Trophoblast cell (in vitro differentiated cells and primary cell): ENCODE measurements around the gene AGBL4.
A peak's percentile ranks its signal among the peaks of the same experiment; 100 is the strongest.

Source experiments
- DNase-seq, 2 donors: peaks; one replicate each; pipeline ENCODE4 v3.0.0-alpha.2; 2016
- H2AFZ ChIP-seq: 2 replicates; pipeline ENCODE4 v1.6.1; 2013; ENCODE audit warnings: low read length, moderate library complexity, mild to moderate bottlenecking; ENCODE audit not compliant: insufficient read depth, poor library complexity
- H2AK5ac ChIP-seq: 2 replicates; pipeline ENCODE4 v1.6.1; 2013; ENCODE audit warnings: mild to moderate bottlenecking, low read length
- H2BK120ac ChIP-seq: 2 replicates; pipeline ENCODE4 v1.6.1; 2013; ENCODE audit warnings: low read length, mild to moderate bottlenecking, moderate library complexity; ENCODE audit not compliant: insufficient read depth, poor library complexity
- H2BK12ac ChIP-seq: 2 replicates; pipeline ENCODE4 v1.6.1; 2013; ENCODE audit warnings: mild to moderate bottlenecking, low read length, moderate library complexity
- H2BK5ac ChIP-seq: 2 replicates; pipeline ENCODE4 v1.6.1; 2013; ENCODE audit warnings: low read length, low read depth, moderate library complexity, mild to moderate bottlenecking; ENCODE audit not compliant: poor library complexity
- H3K14ac ChIP-seq: 2 replicates; pipeline ENCODE4 v1.6.1; 2013; ENCODE audit warnings: mild to moderate bottlenecking, low read length
- H3K18ac ChIP-seq: 2 replicates; pipeline ENCODE4 v1.6.1; 2013; ENCODE audit warnings: mild to moderate bottlenecking, low read length
- H3K23ac ChIP-seq: 2 replicates; pipeline ENCODE4 v1.6.1; 2013; ENCODE audit warnings: low read length
- H3K27ac ChIP-seq: 2 replicates; pipeline ENCODE4 v1.5.1; 2013; ENCODE audit warnings: low read depth, mild to moderate bottlenecking, inconsistent platforms, low read length, moderate library complexity
- H3K27me3 ChIP-seq: 2 replicates; pipeline ENCODE4 v1.6.1; 2013; ENCODE audit warnings: inconsistent platforms, mild to moderate bottlenecking, low read length, moderate library complexity; ENCODE audit not compliant: insufficient read depth
- H3K36me3 ChIP-seq, 2 experiments: 1 replicate in 1 of 2; 2 replicates in 1 of 2; pipeline ENCODE4 v1.6.1; 2013; ENCODE audit warnings: low read length in 2 of 2, mild to moderate bottlenecking in 2 of 2, moderate library complexity in 1 of 2; ENCODE audit not compliant: insufficient read depth in 2 of 2, control insufficient read depth in 1 of 2
- H3K4ac ChIP-seq: 2 replicates; pipeline ENCODE4 v1.6.1; 2013; ENCODE audit warnings: low read depth, mild to moderate bottlenecking, low read length, moderate library complexity
- H3K4me1 ChIP-seq, 2 experiments: 1 replicate in 1 of 2; 2 replicates in 1 of 2; pipeline ENCODE4 v1.6.1; 2013; ENCODE audit warnings: low read length in 2 of 2, mild to moderate bottlenecking in 2 of 2, moderate library complexity in 1 of 2; ENCODE audit not compliant: insufficient read depth in 2 of 2, control insufficient read depth in 1 of 2
- H3K4me2 ChIP-seq: 2 replicates; pipeline ENCODE4 v1.6.1; 2013; ENCODE audit warnings: inconsistent platforms, mild to moderate bottlenecking, low read length, moderate library complexity
- H3K4me3 ChIP-seq: 2 replicates; pipeline ENCODE4 v1.5.1; 2013; ENCODE audit warnings: mild to moderate bottlenecking, low read depth, low read length, inconsistent platforms
- H3K79me1 ChIP-seq: one replicate; pipeline ENCODE4 v1.6.1; 2013; ENCODE audit warnings: low read length
- H3K79me2 ChIP-seq: 2 replicates; pipeline ENCODE4 v1.6.1; 2013; ENCODE audit warnings: low read length, mild to moderate bottlenecking; ENCODE audit not compliant: control insufficient read depth, insufficient read depth, poor library complexity
- H3K9ac ChIP-seq: 2 replicates; pipeline ENCODE4 v1.6.1; 2013; ENCODE audit warnings: mild to moderate bottlenecking, low read length
- H3K9me3 ChIP-seq: 2 replicates; pipeline ENCODE4 v1.6.1; 2013; ENCODE audit warnings: low read depth, mild to moderate bottlenecking, control low read depth, inconsistent platforms, low read length; ENCODE audit not compliant: insufficient read depth
- H4K12ac ChIP-seq: 2 replicates; pipeline ENCODE4 v1.6.1; 2013; ENCODE audit warnings: low read depth, mild to moderate bottlenecking, low read length, moderate library complexity
- H4K8ac ChIP-seq: 2 replicates; pipeline ENCODE4 v1.6.1; 2013; ENCODE audit warnings: low read depth, mild to moderate bottlenecking, low read length, moderate library complexity
- H4K91ac ChIP-seq: one replicate; pipeline ENCODE4 v1.6.1; 2013; ENCODE audit warnings: low read depth, mild to moderate bottlenecking, low read length, moderate library complexity
- WGBS: extraction: QIAGEN DNeasy Blood & Tissue Kit; methylation state at CpG from one replicate; pipeline ENCODE4 v1.1.7; 2013; ENCODE audit warnings: missing lambda C conversion rate; ENCODE audit not compliant: insufficient read length, insufficient coverage; ENCODE audit errors: extremely low coverage; 5-methylcytosine and 5-hydroxymethylcytosine counted together

Gene AGBL4

GRCh38 chr1:49234988-49235387 is 788.8 kb downstream of the AGBL4 start:
- Histone ChIP-seq H3K4ac (no peak overlapping the region), H2BK12ac (no peak overlapping the region), H4K91ac (no peak overlapping the region), H3K23ac (no peak overlapping the region), H3K18ac (no peak overlapping the region), H3K27me3 (no peaks in the 10 kb centered on the region), H3K79me1 (no peaks in the 10 kb centered on the region), H3K36me3 (no peaks in the 10 kb centered on the region), H3K4me2 (no peak overlapping the region), H3K27ac (no peak overlapping the region), H4K12ac (no peak overlapping the region), H3K9ac (no peak overlapping the region), H3K4me3 (no peak overlapping the region), H3K79me2 (no peaks in the 10 kb centered on the region), H2BK120ac (no peak overlapping the region), H2BK5ac (no peak overlapping the region), H3K14ac (no peak overlapping the region), H2AK5ac (no peak overlapping the region), H3K4me1 (no peaks in the 10 kb centered on the region), H4K8ac (no peak overlapping the region), H3K9me3 (no peaks in the 10 kb centered on the region), H2AFZ (no peak overlapping the region)
- no CpG with 5 or more reads among the region's 1 CpG for WGBS
- DNase-seq, result no peak

GRCh38 chr1:49229555-49229954 is 794.2 kb downstream of the AGBL4 start:
- Histone ChIP-seq H3K4ac (no peak overlapping the region), H3K18ac (no peak overlapping the region), H3K79me1 (no peaks in the 10 kb centered on the region), H3K27me3 (no peaks in the 10 kb centered on the region), H2AK5ac (no peak overlapping the region), H2BK12ac (no peak overlapping the region), H3K9me3 (peaks cover 4% of the 10 kb centered on the region), H3K9ac (no peak overlapping the region), H2BK120ac (no peak overlapping the region), H3K4me1 (no peaks in the 10 kb centered on the region), H4K91ac (no peak overlapping the region), H3K36me3 (no peaks in the 10 kb centered on the region), H3K79me2 (no peaks in the 10 kb centered on the region), H2AFZ (no peak overlapping the region), H4K12ac (no peak overlapping the region), H3K14ac (no peak overlapping the region), H3K4me3 (no peak overlapping the region), H3K23ac (no peak overlapping the region), H3K27ac (no peak overlapping the region), H3K4me2 (no peak overlapping the region), H2BK5ac (no peak overlapping the region), H4K8ac (no peak overlapping the region)
- peak; percentile 1 to 4 for DNase-seq
- WGBS, result no CpG with 5 or more reads among the region's 1 CpG

DNA sequence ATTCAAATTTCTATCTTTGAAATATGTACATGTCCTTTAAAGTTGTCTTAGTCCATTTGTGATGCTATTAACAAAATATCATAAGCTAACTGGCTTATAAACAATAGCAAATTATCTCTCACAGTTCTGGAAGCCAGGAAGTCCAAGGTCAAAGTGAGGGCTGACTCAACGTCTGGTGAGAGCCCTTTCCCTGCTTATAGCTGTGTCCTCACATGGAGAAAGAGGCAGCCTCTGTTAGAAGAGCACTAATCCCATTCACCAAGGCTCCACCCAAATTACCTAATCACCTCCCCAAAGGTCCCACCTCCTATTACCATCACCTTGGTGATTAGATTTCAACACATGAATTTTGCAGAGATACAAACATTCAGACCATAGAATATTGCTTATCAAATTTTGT is 797.0 kb downstream of the AGBL4 start:
- H3K14ac ChIP-seq, result no peak overlapping the region
- no peak overlapping the region for H2AK5ac ChIP-seq
- H3K23ac ChIP-seq, result no peak overlapping the region
- no peaks in the 10 kb centered on the region for H3K27me3 ChIP-seq
- no peak overlapping the region for H2AFZ ChIP-seq
- no peak for DNase-seq
- H2BK12ac ChIP-seq, result no peak overlapping the region
- no peaks in the 10 kb centered on the region for H3K79me1 ChIP-seq
- H3K4ac ChIP-seq, result no peak overlapping the region
- no peak overlapping the region for H3K18ac ChIP-seq
- H3K9me3 ChIP-seq, result peaks cover 4% of the 10 kb centered on the region
- H2BK120ac ChIP-seq, result no peak overlapping the region
- no peak overlapping the region for H4K91ac ChIP-seq
- H3K4me1 ChIP-seq, result no peaks in the 10 kb centered on the region
- H3K79me2 ChIP-seq, result no peaks in the 10 kb centered on the region
- no peak overlapping the region for H3K4me2 ChIP-seq
- no peak overlapping the region for H4K8ac ChIP-seq
- no CpG with 5 or more reads among the region's 1 CpG for WGBS
- no peak overlapping the region for H4K12ac ChIP-seq
- no peak overlapping the region for H2BK5ac ChIP-seq
- H3K4me3 ChIP-seq, result no peak overlapping the region
- no peak overlapping the region for H3K9ac ChIP-seq
- no peak overlapping the region for H3K27ac ChIP-seq
- H3K36me3 ChIP-seq, result no peaks in the 10 kb centered on the region

GRCh38 chr1:49225464-49225863 is 798.3 kb downstream of the AGBL4 start:
- H3K18ac ChIP-seq, result no peak overlapping the region
- no peak overlapping the region for H3K14ac ChIP-seq
- no peaks in the 10 kb centered on the region for H3K79me1 ChIP-seq
- H2AK5ac ChIP-seq, result no peak overlapping the region
- DNase-seq, result no peak
- H3K27me3 ChIP-seq, result no peaks in the 10 kb centered on the region
- H4K8ac ChIP-seq, result no peak overlapping the region
- H3K79me2 ChIP-seq, result no peaks in the 10 kb centered on the region
- H3K4me3 ChIP-seq, result no peak overlapping the region
- H3K4me2 ChIP-seq, result no peak overlapping the region
- no peak overlapping the region for H3K27ac ChIP-seq
- H3K4ac ChIP-seq, result no peak overlapping the region
- no peak overlapping the region for H4K91ac ChIP-seq
- H2AFZ ChIP-seq, result no peak overlapping the region
- no peak overlapping the region for H3K9ac ChIP-seq
- no CpG with 5 or more reads among the region's 1 CpG for WGBS
- no peak overlapping the region for H2BK12ac ChIP-seq
- H3K23ac ChIP-seq, result no peak overlapping the region
- H2BK5ac ChIP-seq, result no peak overlapping the region
- no peak overlapping the region for H2BK120ac ChIP-seq
- H3K4me1 ChIP-seq, result no peaks in the 10 kb centered on the region
- H3K9me3 ChIP-seq, result peaks cover 4% of the 10 kb centered on the region
- no peaks in the 10 kb centered on the region for H3K36me3 ChIP-seq
- no peak overlapping the region for H4K12ac ChIP-seq
